Endothelial cell of umbilical vein (primary cell): ENCODE measurements around the gene PDK3. TPM values are rescaled to one million over a fixed set of nuclear protein-coding genes. Genes with fewer than 3 reads are reported as not detected.

ENCODE experiments used
- BruUV-seq: library from RNA; stranded (reverse); fragments of 400-500 nt; replicated peaks from 2 replicates; lab custom pipeline; 2021; lab: Mats Ljungman, UMichigan
- CTCF ChIA-PET: fragments of 300-600, 350-600 bp; sonication (Branson Sonifier 250); formaldehyde crosslinking; loops from one replicate; lab custom pipeline; 2021; ENCODE audit warnings: antibody characterized with exemption, inconsistent platforms; lab: Charles Lee
- POLR2A ChIA-PET: fragments of 300-600, 350-600 bp; sonication (Branson Sonifier 250); formaldehyde crosslinking; loops from one replicate; lab custom pipeline; 2021; ENCODE audit warnings: antibody characterized with exemption, inconsistent platforms; lab: Charles Lee
- DNase-seq: peaks from one replicate; pipeline ENCODE4 v3.0.0-alpha.2; 2011; ENCODE audit warnings: low read depth, low spot score
- FAIRE-seq: peaks from 2 replicates; lab custom pipeline; 2011; peaks lifted over from hg19 to GRCh38; lab: Jason Lieb, UNC
- H2AFZ ChIP-seq: 2 replicates; pipeline ENCODE4 v1.6.0; 2012; ENCODE audit warnings: low read depth, low read length, control low read depth, inconsistent platforms
- H3K27ac ChIP-seq: 2 replicates; pipeline ENCODE4 v1.5.1; 2011; ENCODE audit warnings: low read depth, mild to moderate bottlenecking, control low read depth, low read length, moderate library complexity; ENCODE audit not compliant: insufficient read depth
- H3K27me3 ChIP-seq, 2 experiments: 2 replicates each; pipeline versions ENCODE4 v1.6.0 to v1.6.1; 2011; ENCODE audit warnings: low read length in 2 of 2, mixed read lengths in 1 of 2; ENCODE audit not compliant: control insufficient read depth in 2 of 2, insufficient read depth in 2 of 2
- H3K36me3 ChIP-seq, 2 experiments: 2 replicates in 1 of 2; 3 replicates in 1 of 2; pipeline ENCODE4 v1.5.1; 2011; ENCODE audit warnings: low read length in 2 of 2, mild to moderate bottlenecking in 1 of 2, moderate library complexity in 1 of 2; ENCODE audit not compliant: control insufficient read depth in 2 of 2, insufficient read depth in 2 of 2; ENCODE audit errors: extremely low read depth in 1 of 2
- H3K4me1 ChIP-seq: 3 replicates; pipeline ENCODE4 v1.5.1; 2011; ENCODE audit warnings: mild to moderate bottlenecking, low read length; ENCODE audit not compliant: control insufficient read depth, insufficient read depth; ENCODE audit errors: extremely low read depth
- H3K4me2 ChIP-seq: 2 replicates; pipeline ENCODE4 v1.6.1; 2011; ENCODE audit warnings: low read length, control low read depth, mixed read lengths; ENCODE audit not compliant: insufficient read depth
- H3K4me3 ChIP-seq, 3 experiments: fragments of 200-600 bp in 1 of 3; sonication (generic), shearing (Covaris generic) in 1 of 3; replicated peaks in 1 of 3; 2 replicates each; pipeline ENCODE4 v1.5.1; 2011 to 2016; ENCODE audit warnings: control low read depth in 3 of 3, low read length in 3 of 3, mild to moderate bottlenecking in 2 of 3, inconsistent platforms in 1 of 3, low read depth in 1 of 3, moderate library complexity in 1 of 3; ENCODE audit not compliant: insufficient read depth in 1 of 3
- H3K79me2 ChIP-seq: 2 replicates; pipeline ENCODE4 v1.6.0; 2012; ENCODE audit warnings: low read length, inconsistent platforms; ENCODE audit not compliant: control insufficient read depth, insufficient read depth
- H3K9ac ChIP-seq: replicated peaks from 2 replicates; pipeline ENCODE3; 2011; ENCODE audit warnings: low read length, control low read depth; ENCODE audit not compliant: insufficient read depth; ENCODE audit errors: extremely low read depth
- H3K9me1 ChIP-seq: replicated peaks from 3 replicates; pipeline ENCODE4 v1.6.0; 2011; ENCODE audit warnings: mild to moderate bottlenecking, low read length; ENCODE audit not compliant: control insufficient read depth, insufficient read depth; ENCODE audit errors: extremely low read depth
- H3K9me3 ChIP-seq: replicated peaks from 2 replicates; pipeline ENCODE4 v1.5.1; 2012; ENCODE audit warnings: low read length, inconsistent platforms; ENCODE audit not compliant: control insufficient read depth, insufficient read depth
- H4K20me1 ChIP-seq: replicated peaks from 2 replicates; pipeline ENCODE3; 2011; ENCODE audit warnings: mild to moderate bottlenecking, low read length; ENCODE audit not compliant: control insufficient read depth, insufficient read depth; ENCODE audit errors: extremely low read depth
- EZH2 ChIP-seq: IDR thresholded peaks from 2 replicates; pipeline ENCODE4 v1.6.1; 2012; ENCODE audit warnings: borderline replicate concordance, low read depth, mild to moderate bottlenecking, moderate library complexity, low read length, inconsistent platforms; ENCODE audit not compliant: severe bottlenecking
- FOS ChIP-seq: IDR thresholded peaks from 2 replicates; pipeline ENCODE4 v1.6.1; 2011; ENCODE audit warnings: mild to moderate bottlenecking, low read length, moderate library complexity, borderline replicate concordance; ENCODE audit not compliant: insufficient read depth
- GATA2 ChIP-seq: IDR thresholded peaks from 2 replicates; pipeline ENCODE4 v1.7.0; 2011; ENCODE audit warnings: low read depth, mild to moderate bottlenecking, moderate library complexity, mixed read lengths, low read length; ENCODE audit not compliant: insufficient read length, insufficient read depth
- JUN ChIP-seq: IDR thresholded peaks from 2 replicates; pipeline ENCODE4 v1.6.1; 2011; ENCODE audit warnings: borderline replicate concordance, low read depth; ENCODE audit not compliant: insufficient read length, insufficient read depth
- MAX ChIP-seq: IDR thresholded peaks from 2 replicates; pipeline ENCODE4 v1.6.1; 2011; ENCODE audit not compliant: insufficient read depth, insufficient read length
- MYC ChIP-seq: IDR thresholded peaks from one replicate; pipeline ENCODE4 v1.6.1; 2011; ENCODE audit warnings: mild to moderate bottlenecking, low read depth, low read length
- POLR2A ChIP-seq: IDR thresholded peaks from 2 replicates; pipeline ENCODE4 v1.6.1; 2012; ENCODE audit warnings: low read depth, mild to moderate bottlenecking, control low read depth, low read length
- POLR2AphosphoS5 ChIP-seq: IDR thresholded peaks from 2 replicates; pipeline ENCODE4 v1.6.1; 2012; ENCODE audit warnings: low read depth, mild to moderate bottlenecking, control low read depth, low read length, moderate library complexity; ENCODE audit not compliant: insufficient read depth
- dilution Hi-C: fragments of 300-500 bp; cut with MboI; formaldehyde crosslinking; loops from one replicate; pipeline ENCODE4 v1.15.0; 2019; ENCODE audit warnings: low sequenced_read_pairs; ENCODE audit not compliant: extremely low pct_ligation_motif_present
- intact Hi-C: fragments of 100-400 bp; cut with micrococcal nuclease; formaldehyde crosslinking; loops from one replicate; pipeline ENCODE4 v1.10.0; 2022
- polyA plus RNA-seq, 4 experiments: library from polyadenylated mRNA; depleted of rRNA in 3 of 4; stranded (reverse) in 3 of 4; unstranded in 1 of 4; fragments of >200 nt; gene quantifications; 2 replicates each; pipeline versions ENCODE4 v1.2.1 to v1.2.3, GENCODE V29; 2011 to 2012; ENCODE audit warnings: missing spikeins in 1 of 4
- total RNA-seq: library from RNA; stranded (reverse); gene quantifications from 2 replicates; pipeline ENCODE4 v1.2.3, GENCODE V29; 2021
- TF ChIP-seq, protein P1 (sequence below), 2 donors: IDR thresholded peaks; 1 replicate in 1 of 2; 2 replicates in 1 of 2; pipeline ENCODE4 v1.5.1; 2011; ENCODE audit warnings: low read length in 2 of 2, mild to moderate bottlenecking in 2 of 2, moderate library complexity in 2 of 2, control low read depth in 1 of 2, inconsistent platforms in 1 of 2, low read depth in 1 of 2; ENCODE audit not compliant: insufficient read depth in 1 of 2; ENCODE audit errors: extremely low read depth in 1 of 2

The PDK3 gene
- total and polyA plus RNA-seq, 2 donors (not counting 3 experiments of a cell fraction or from before 2014, with no cell fraction given) = 3.0 to 5.9 TPM

DNA sequence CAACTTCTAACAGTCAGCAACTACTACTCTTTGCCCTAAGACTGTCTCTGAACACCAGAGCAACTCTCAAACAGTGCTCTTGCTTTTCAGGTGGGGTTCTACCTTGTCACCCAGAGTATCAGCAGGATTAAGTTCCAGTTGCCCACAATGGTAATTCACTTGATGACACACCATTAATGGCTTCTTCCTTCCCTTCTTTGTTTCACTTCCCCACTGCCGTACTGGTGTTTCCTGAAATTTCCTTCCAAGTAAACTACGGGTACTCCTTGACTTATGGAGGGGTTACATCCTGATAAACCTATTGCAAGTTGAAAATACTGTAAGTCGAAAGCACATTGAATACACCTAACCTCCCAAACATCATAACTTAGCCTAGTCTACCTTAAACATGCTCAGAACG lies 36.6 kb upstream of the PDK3 start:
- Histone ChIP-seq H3K27ac (no peak overlapping the region), H3K79me2 (no peaks in the 10 kb centered on the region), H3K4me3 (no peak overlapping the region), H3K9me3 (no peaks in the 10 kb centered on the region), H3K27me3 (no peaks in the 10 kb centered on the region), H3K9me1 (no peaks in the 10 kb centered on the region), H3K4me2 (peak overlapping the region; percentile 36), H4K20me1 (no peaks in the 10 kb centered on the region), H3K36me3 (no peaks in the 10 kb centered on the region), H3K9ac (no peak overlapping the region), H2AFZ (no peak overlapping the region), H3K4me1 (peaks cover 11% of the 10 kb centered on the region)
- DNase-seq (peak; percentile 55), FAIRE-seq (peak; percentile 84)
- ChIA-PET CTCF (no interaction called here), POLR2A (no interaction called here)
- intact Hi-C loops = no loop called here
- BruUV-seq = no TSS peak
- dilution Hi-C loops = no loop called here
- TF ChIP-seq, protein P1, sequence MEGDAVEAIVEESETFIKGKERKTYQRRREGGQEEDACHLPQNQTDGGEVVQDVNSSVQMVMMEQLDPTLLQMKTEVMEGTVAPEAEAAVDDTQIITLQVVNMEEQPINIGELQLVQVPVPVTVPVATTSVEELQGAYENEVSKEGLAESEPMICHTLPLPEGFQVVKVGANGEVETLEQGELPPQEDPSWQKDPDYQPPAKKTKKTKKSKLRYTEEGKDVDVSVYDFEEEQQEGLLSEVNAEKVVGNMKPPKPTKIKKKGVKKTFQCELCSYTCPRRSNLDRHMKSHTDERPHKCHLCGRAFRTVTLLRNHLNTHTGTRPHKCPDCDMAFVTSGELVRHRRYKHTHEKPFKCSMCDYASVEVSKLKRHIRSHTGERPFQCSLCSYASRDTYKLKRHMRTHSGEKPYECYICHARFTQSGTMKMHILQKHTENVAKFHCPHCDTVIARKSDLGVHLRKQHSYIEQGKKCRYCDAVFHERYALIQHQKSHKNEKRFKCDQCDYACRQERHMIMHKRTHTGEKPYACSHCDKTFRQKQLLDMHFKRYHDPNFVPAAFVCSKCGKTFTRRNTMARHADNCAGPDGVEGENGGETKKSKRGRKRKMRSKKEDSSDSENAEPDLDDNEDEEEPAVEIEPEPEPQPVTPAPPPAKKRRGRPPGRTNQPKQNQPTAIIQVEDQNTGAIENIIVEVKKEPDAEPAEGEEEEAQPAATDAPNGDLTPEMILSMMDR (IDR thresholded peaks at IDR 0.05; ENCODE audit: extremely low read depth in 1 of 2, insufficient read depth in 1 of 2, low read depth in 1 of 2, low read length in 2 of 2) = no peak
- TF ChIP-seq POLR2AphosphoS5 = no peak
- TF ChIP-seq POLR2A = no peak
- no peak for TF ChIP-seq MYC
- no peak for TF ChIP-seq EZH2
- TF ChIP-seq MAX = no peak
- peak; percentile 45 for TF ChIP-seq FOS
- peak; percentile 58 for TF ChIP-seq JUN
- no peak for TF ChIP-seq GATA2
